ENCODE data around the gene HTRA1.

HTRA1 gene

GRCh38 chr10:122461729-122462532 is 578 bp downstream of the HTRA1 start:
- no peak for TF ChIP-seq CTCF (conservative IDR thresholded peaks at IDR 0.05; ENCODE audit: low read depth, low read length)
- H3K4me3 ChIP-seq (ENCODE audit: low read length): peak overlapping the region; percentile 61
- DNase-seq (ENCODE audit: low read depth): no peak

GRCh38 chr10:122462533-122463465 is 1.4 kb downstream of the HTRA1 start:
- no peak for TF ChIP-seq CTCF (conservative IDR thresholded peaks at IDR 0.05; ENCODE audit: low read depth, low read length)
- peak overlapping the region; percentile 61 for H3K4me3 ChIP-seq (ENCODE audit: low read length)
- DNase-seq (ENCODE audit: low read depth): no peak

- H3K4me3 ChIP-seq (ENCODE audit: low read length): peak overlapping the region; percentile 61
- no peak for TF ChIP-seq CTCF (conservative IDR thresholded peaks at IDR 0.05; ENCODE audit: low read depth, low read length)
- DNase-seq (ENCODE audit: low read depth): no peak
These were observed 2.3 kb downstream of the HTRA1 start for GRCh38 chr10:122463466-122464249.

- TF ChIP-seq CTCF (conservative IDR thresholded peaks at IDR 0.05; ENCODE audit: low read depth, low read length): no peak
- H3K4me3 ChIP-seq (ENCODE audit: low read length): no peak overlapping the region
- DNase-seq (ENCODE audit: low read depth): no peak
These were observed 2.8 kb downstream of the HTRA1 start for GRCh38 chr10:122464250-122464510.

GRCh38 chr10:122464586-122464985 is 3.2 kb downstream of the HTRA1 start:
- TF ChIP-seq CTCF (conservative IDR thresholded peaks at IDR 0.05; ENCODE audit: low read depth, low read length): no peak

GRCh38 chr10:122465401-122466040 is 4.2 kb downstream of the HTRA1 start:
- H3K4me3 ChIP-seq (ENCODE audit: low read length): no peak overlapping the region
- TF ChIP-seq CTCF (conservative IDR thresholded peaks at IDR 0.05; ENCODE audit: low read depth, low read length): no peak
- no peak for DNase-seq (ENCODE audit: low read depth)

More at GRCh38 chr10:122464586-122464985, 3.2 kb downstream of the HTRA1 start:
- no peak for DNase-seq (ENCODE audit: low read depth)
- no peak overlapping the region for H3K4me3 ChIP-seq (ENCODE audit: low read length)
